HepG2 (cell line): Measurements from ENCODE around the gene C2orf74. TPM values are rescaled to one million over a fixed set of nuclear protein-coding genes. Genes with fewer than 3 reads are reported as not detected.

Source experiments
- IKZF4 ChIP-seq: sonication (generic); formaldehyde crosslinking; IDR thresholded peaks from 2 replicates; pipeline ENCODE4 v1.5.1; 2020; ENCODE audit warnings: borderline replicate concordance, mild to moderate bottlenecking, low read depth, missing genetic modification reagents; ENCODE audit errors: not compliant biosample characterization
- JUND ChIP-seq: sonication (generic); formaldehyde crosslinking; IDR thresholded peaks from 2 replicates; pipeline ENCODE4 v1.8.0; 2022; ENCODE audit warnings: mild to moderate bottlenecking, missing genetic modification reagents
- MIER3 ChIP-seq: IDR thresholded peaks from 2 replicates; pipeline ENCODE4 v1.6.1; 2016; ENCODE audit warnings: missing compliant biosample characterization, borderline replicate concordance
- MYNN ChIP-seq: sonication (generic); formaldehyde crosslinking; IDR thresholded peaks from 2 replicates; pipeline ENCODE4 v1.4.0; 2020; ENCODE audit warnings: mild to moderate bottlenecking, low read depth, missing genetic modification reagents
- NCOA2 ChIP-seq: sonication (generic); formaldehyde crosslinking; IDR thresholded peaks from 2 replicates; pipeline ENCODE4 v1.8.0; 2022; ENCODE audit warnings: inconsistent platforms
- SALL1 ChIP-seq: sonication (generic); formaldehyde crosslinking; IDR thresholded peaks from 2 replicates; pipeline ENCODE4 v1.8.0; 2022; ENCODE audit warnings: mild to moderate bottlenecking, missing genetic modification reagents
- ZNF138 ChIP-seq: sonication (generic); formaldehyde crosslinking; IDR thresholded peaks from 2 replicates; pipeline ENCODE4 v1.5.0; 2020; ENCODE audit warnings: mild to moderate bottlenecking, low read depth, missing genetic modification reagents
- ZNF331 ChIP-seq: sonication (generic); formaldehyde crosslinking; IDR thresholded peaks from 2 replicates; pipeline ENCODE4 v1.4.0; 2020; ENCODE audit warnings: missing genetic modification reagents
- ZNF468 ChIP-seq: sonication (generic); formaldehyde crosslinking; IDR thresholded peaks from 2 replicates; pipeline ENCODE4 v1.8.0; 2022; ENCODE audit warnings: mild to moderate bottlenecking, moderate library complexity, missing genetic modification reagents
- ZNF816 ChIP-seq: sonication (generic); formaldehyde crosslinking; IDR thresholded peaks from 2 replicates; pipeline ENCODE4 v1.8.0; 2022; ENCODE audit warnings: missing genetic modification reagents, mild to moderate bottlenecking, borderline replicate concordance
- polyA plus RNA-seq, 8 experiments: library from polyadenylated mRNA; depleted of rRNA in 3 of 8; stranded (reverse) in 7 of 8; unstranded in 1 of 8; fragments of >200 nt; fragmentation: Illumina TruSeq in 4 of 8; extraction: Trizol in 4 of 8; gene quantifications; 2 replicates each; pipeline versions ENCODE4 v1.2.1 to v1.2.3, GENCODE V29; 2011 to 2016; ENCODE audit warnings: low read depth in 4 of 8, missing spikeins in 1 of 8, mixed read lengths in 1 of 8; ENCODE audit not compliant: insufficient read depth in 1 of 8
- total RNA-seq, 5 experiments: library from RNA; depleted of rRNA; stranded (reverse); fragments of >200 nt; fragmentation: Illumina TruSeq; extraction: Trizol; gene quantifications; 2 replicates each; pipeline ENCODE4 v1.2.3, GENCODE V29; 2016; ENCODE audit warnings: low read depth in 1 of 5
- TF ChIP-seq, protein P1 (sequence below): sonication (generic); formaldehyde crosslinking; IDR thresholded peaks from 2 replicates; pipeline ENCODE4 v1.4.0; 2020; ENCODE audit warnings: low read depth, missing genetic modification reagents
- TF ChIP-seq, protein P2 (sequence below): sonication (generic); formaldehyde crosslinking; IDR thresholded peaks from 2 replicates; pipeline ENCODE4 v1.4.0; 2020; ENCODE audit warnings: low read depth, mild to moderate bottlenecking, missing genetic modification reagents
- TF ChIP-seq, protein P3 (sequence below): sonication (generic); formaldehyde crosslinking; IDR thresholded peaks from 2 replicates; pipeline ENCODE4 v1.5.1; 2020; ENCODE audit warnings: missing genetic modification reagents, mild to moderate bottlenecking, borderline replicate concordance
- TF ChIP-seq, protein P4 (sequence below): IDR thresholded peaks from 2 replicates; pipeline ENCODE4 v1.6.1; 2012; ENCODE audit warnings: low read depth, low read length, improper control_type of control experiment
- TF ChIP-seq, protein P5 (sequence below): IDR thresholded peaks from 2 replicates; pipeline ENCODE4 v1.6.1; 2016; ENCODE audit warnings: missing genetic modification reagents, missing compliant biosample characterization
- TF ChIP-seq, protein P6 (sequence below): sonication (generic); formaldehyde crosslinking; IDR thresholded peaks from 2 replicates; pipeline ENCODE4 v1.8.0; 2022; ENCODE audit warnings: missing genetic modification reagents, mild to moderate bottlenecking, inconsistent platforms, borderline replicate concordance
- TF ChIP-seq, protein P7 (sequence below): IDR thresholded peaks from 2 replicates; pipeline ENCODE4 v1.6.1; 2016

Gene C2orf74
- total and polyA plus RNA-seq, 2 of the 13 experiments (the other 11 are each of a cell fraction or from before 2014, with no cell fraction given): 10.6 to 13.8 TPM

DNA sequence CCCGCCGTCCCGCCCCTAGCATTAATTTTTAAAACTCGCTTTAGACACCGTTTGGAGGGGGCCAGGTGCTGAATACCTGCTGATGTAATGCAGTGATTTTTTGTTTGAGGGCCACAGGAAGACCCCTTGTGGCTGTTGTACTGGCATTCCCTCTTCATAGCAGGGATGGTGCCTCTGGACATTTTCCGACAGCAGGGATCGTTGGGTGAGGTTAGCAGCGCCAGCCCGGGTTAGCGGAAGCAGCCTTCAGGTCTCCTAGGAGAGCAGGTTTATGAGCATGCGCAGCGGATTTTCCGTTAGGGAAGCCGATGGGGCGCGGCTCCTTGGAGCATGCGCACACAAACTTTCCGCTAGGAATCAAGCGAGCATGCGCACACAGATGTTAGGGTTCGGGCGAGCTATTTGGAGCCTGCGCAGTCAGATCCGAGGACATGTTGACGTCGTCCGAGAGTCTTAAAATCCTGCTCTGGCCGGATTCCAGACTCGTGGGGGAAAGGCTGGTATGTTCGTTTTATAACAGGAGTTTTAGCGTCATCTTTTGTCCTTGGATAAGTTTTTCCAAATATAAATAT, 17.2 kb upstream of the C2orf74 start (continued):
- TF ChIP-seq, protein P1, sequence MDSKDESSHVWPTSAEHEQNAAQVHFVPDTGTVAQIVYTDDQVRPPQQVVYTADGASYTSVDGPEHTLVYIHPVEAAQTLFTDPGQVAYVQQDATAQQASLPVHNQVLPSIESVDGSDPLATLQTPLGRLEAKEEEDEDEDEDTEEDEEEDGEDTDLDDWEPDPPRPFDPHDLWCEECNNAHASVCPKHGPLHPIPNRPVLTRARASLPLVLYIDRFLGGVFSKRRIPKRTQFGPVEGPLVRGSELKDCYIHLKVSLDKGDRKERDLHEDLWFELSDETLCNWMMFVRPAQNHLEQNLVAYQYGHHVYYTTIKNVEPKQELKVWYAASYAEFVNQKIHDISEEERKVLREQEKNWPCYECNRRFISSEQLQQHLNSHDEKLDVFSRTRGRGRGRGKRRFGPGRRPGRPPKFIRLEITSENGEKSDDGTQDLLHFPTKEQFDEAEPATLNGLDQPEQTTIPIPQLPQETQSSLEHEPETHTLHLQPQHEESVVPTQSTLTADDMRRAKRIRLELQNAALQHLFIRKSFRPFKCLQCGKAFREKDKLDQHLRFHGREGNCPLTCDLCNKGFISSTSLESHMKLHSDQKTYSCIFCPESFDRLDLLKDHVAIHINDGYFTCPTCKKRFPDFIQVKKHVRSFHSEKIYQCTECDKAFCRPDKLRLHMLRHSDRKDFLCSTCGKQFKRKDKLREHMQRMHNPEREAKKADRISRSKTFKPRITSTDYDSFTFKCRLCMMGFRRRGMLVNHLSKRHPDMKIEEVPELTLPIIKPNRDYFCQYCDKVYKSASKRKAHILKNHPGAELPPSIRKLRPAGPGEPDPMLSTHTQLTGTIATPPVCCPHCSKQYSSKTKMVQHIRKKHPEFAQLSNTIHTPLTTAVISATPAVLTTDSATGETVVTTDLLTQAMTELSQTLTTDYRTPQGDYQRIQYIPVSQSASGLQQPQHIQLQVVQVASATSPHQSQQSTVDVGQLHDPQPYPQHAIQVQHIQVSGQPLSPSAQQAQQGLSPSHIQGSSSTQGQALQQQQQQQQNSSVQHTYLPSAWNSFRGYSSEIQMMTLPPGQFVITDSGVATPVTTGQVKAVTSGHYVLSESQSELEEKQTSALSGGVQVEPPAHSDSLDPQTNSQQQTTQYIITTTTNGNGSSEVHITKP (CRISPR knock-in tag): 0 out of 2 replicates have a peak, but pooled peaks have one; percentile 17
- TF ChIP-seq, protein P2, sequence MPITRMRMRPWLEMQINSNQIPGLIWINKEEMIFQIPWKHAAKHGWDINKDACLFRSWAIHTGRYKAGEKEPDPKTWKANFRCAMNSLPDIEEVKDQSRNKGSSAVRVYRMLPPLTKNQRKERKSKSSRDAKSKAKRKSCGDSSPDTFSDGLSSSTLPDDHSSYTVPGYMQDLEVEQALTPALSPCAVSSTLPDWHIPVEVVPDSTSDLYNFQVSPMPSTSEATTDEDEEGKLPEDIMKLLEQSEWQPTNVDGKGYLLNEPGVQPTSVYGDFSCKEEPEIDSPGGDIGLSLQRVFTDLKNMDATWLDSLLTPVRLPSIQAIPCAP (CRISPR knock-in tag): no peak
- no peak for TF ChIP-seq ZNF816 (CRISPR knock-in tag)
- TF ChIP-seq, protein P3, sequence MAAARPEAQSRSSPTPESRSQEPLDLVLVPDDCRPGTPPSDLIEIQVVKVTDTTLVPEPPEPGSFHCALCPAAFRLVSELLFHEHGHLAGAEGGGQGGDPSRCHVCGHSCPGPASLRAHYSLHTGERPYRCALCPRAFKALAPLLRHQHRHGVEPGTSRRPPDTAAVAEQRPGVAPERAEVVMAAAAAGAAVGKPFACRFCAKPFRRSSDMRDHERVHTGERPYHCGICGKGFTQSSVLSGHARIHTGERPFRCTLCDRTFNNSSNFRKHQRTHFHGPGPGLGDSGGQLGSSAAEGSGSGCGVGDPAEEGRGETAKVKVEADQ (CRISPR knock-in tag): peak; percentile 32; the same call in 1 of the 2 replicates
- TF ChIP-seq, protein P4, sequence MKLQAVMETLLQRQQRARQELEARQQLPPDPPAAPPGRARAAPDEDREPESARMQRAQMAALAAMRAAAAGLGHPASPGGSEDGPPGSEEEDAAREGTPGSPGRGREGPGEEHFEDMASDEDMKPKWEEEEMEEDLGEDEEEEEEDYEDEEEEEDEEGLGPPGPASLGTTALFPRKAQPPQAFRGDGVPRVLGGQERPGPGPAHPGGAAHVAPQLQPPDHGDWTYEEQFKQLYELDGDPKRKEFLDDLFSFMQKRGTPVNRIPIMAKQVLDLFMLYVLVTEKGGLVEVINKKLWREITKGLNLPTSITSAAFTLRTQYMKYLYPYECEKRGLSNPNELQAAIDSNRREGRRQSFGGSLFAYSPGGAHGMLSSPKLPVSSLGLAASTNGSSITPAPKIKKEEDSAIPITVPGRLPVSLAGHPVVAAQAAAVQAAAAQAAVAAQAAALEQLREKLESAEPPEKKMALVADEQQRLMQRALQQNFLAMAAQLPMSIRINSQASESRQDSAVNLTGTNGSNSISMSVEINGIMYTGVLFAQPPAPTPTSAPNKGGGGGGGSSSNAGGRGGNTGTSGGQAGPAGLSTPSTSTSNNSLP: no peak
- TF ChIP-seq MYNN: 0 out of 2 replicates have a peak, but pooled peaks have one; percentile 33
- TF ChIP-seq, protein P5, sequence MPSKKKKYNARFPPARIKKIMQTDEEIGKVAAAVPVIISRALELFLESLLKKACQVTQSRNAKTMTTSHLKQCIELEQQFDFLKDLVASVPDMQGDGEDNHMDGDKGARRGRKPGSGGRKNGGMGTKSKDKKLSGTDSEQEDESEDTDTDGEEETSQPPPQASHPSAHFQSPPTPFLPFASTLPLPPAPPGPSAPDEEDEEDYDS (CRISPR knock-in tag): peak; percentile 83
- TF ChIP-seq MIER3 (CRISPR knock-in tag): peak; percentile 41; the same call in 1 of the 2 replicates
- peak; percentile 62; the same call in 1 of the 2 replicates for TF ChIP-seq ZNF331 (CRISPR knock-in tag)
- peak; percentile 15 for TF ChIP-seq IKZF4 (CRISPR knock-in tag)
- TF ChIP-seq, protein P6, sequence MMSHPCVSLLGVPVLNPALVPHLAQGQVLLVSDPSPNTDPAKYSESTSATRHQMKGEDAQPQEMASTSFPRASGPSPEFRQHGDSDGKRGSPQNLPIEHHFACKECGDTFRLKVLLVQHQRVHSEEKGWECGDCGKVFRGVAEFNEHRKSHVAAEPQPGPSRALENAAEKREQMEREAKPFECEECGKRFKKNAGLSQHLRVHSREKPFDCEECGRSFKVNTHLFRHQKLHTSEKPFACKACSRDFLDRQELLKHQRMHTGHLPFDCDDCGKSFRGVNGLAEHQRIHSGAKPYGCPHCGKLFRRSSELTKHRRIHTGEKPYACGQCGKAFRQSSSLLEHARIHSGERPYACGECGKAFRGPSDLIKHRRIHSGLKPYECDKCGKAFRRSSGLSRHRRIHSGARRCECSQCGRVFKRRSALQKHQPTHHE (CRISPR knock-in tag): 0 out of 2 replicates have a peak, but pooled peaks have one; percentile 58
- peak; percentile 82 for TF ChIP-seq SALL1 (CRISPR knock-in tag)
- TF ChIP-seq ZNF138 (CRISPR knock-in tag): no peak
- TF ChIP-seq ZNF468 (CRISPR knock-in tag): no peak
- TF ChIP-seq, protein P7, sequence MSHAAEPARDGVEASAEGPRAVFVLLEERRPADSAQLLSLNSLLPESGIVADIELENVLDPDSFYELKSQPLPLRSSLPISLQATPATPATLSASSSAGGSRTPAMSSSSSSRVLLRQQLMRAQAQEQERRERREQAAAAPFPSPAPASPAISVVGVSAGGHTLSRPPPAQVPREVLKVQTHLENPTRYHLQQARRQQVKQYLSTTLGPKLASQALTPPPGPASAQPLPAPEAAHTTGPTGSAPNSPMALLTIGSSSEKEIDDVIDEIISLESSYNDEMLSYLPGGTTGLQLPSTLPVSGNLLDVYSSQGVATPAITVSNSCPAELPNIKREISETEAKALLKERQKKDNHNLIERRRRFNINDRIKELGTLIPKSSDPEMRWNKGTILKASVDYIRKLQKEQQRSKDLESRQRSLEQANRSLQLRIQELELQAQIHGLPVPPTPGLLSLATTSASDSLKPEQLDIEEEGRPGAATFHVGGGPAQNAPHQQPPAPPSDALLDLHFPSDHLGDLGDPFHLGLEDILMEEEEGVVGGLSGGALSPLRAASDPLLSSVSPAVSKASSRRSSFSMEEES (CRISPR knock-in tag): peak; percentile 29; the same call in 1 of the 2 replicates
- no peak for TF ChIP-seq JUND (CRISPR knock-in tag)
- TF ChIP-seq NCOA2: peak; percentile 54
